K562 (cell line): ENCODE measurements around the gene MATN1. TPM values are rescaled to one million over a fixed set of nuclear protein-coding genes. Genes with fewer than 3 reads are reported as not detected.

Experiments used
- ATAC-seq: fragments of 200-7000 bp; cut with Tn5 transposase; 3 replicates; pipeline ENCODE4 v1.9.1; 2020; ENCODE audit warnings: moderate library complexity
- BruUV-seq: library from RNA; stranded (reverse); fragments of 400-500 nt; replicated peaks from 2 replicates; lab custom pipeline; 2021; lab: Mats Ljungman, UMichigan
- CTCF ChIA-PET: fragments of 300-600 bp; formaldehyde crosslinking; extraction: SDS; loops from one replicate; lab custom pipeline; 2021; ENCODE audit warnings: low intra/inter-chr PET ratio; lab: Yijun Ruan, JAX
- POLR2A ChIA-PET: fragments of 300-600, 350-650 bp; sonication (Branson Sonifier 250); formaldehyde crosslinking; extraction: SDS; loops from one replicate; lab custom pipeline; 2021; ENCODE audit warnings: antibody characterized with exemption, inconsistent platforms; lab: Yijun Ruan, JAX
- DNase-seq, 4 experiments: peaks; one replicate each; pipeline versions ENCODE4 v3.0.0 to v3.0.0-alpha.2; 2011 to 2018; ENCODE audit warnings: low spot score in 3 of 4, mixed read lengths in 3 of 4; ENCODE audit errors: extremely low read depth in 1 of 4
- FAIRE-seq: peaks from 2 replicates; lab custom pipeline; 2011; peaks lifted over from hg19 to GRCh38; lab: Jason Lieb, UNC
- H2AFZ ChIP-seq: 2 replicates; pipeline ENCODE4 v1.6.0; 2011; ENCODE audit warnings: low read depth, low read length, control low read depth, inconsistent platforms
- H3K27ac ChIP-seq: fragments of 200-600 bp; 3 replicates; pipeline ENCODE4 v1.8.0; 2011; ENCODE audit warnings: low read depth, mild to moderate bottlenecking, control low read depth, inconsistent platforms, low read length, moderate library complexity, mixed read lengths; ENCODE audit errors: extremely low read depth
- H3K27me3 ChIP-seq, 2 experiments: fragments of 300-600 bp in 1 of 2; 2 replicates in 1 of 2; 3 replicates in 1 of 2; pipeline versions ENCODE4 v1.6.0 to v1.8.0; 2011; ENCODE audit warnings: inconsistent platforms in 2 of 2, low read length in 2 of 2, mild to moderate bottlenecking in 1 of 2, mixed read lengths in 1 of 2, moderate library complexity in 1 of 2; ENCODE audit not compliant: control insufficient read depth in 2 of 2, insufficient read depth in 2 of 2
- H3K36me3 ChIP-seq: fragments of 300-600 bp; 3 replicates; pipeline ENCODE4 v1.8.0; 2011; ENCODE audit warnings: mild to moderate bottlenecking, low read length, inconsistent platforms; ENCODE audit not compliant: control insufficient read depth, insufficient read depth
- H3K4me1 ChIP-seq, 2 experiments: fragments of 200-600 bp in 1 of 2; replicated peaks in 1 of 2; 2 replicates in 1 of 2; 3 replicates in 1 of 2; pipeline versions ENCODE4 v1.5.1 to v1.8.0; 2011; ENCODE audit warnings: inconsistent platforms in 2 of 2, low read length in 2 of 2, mild to moderate bottlenecking in 1 of 2, mixed read lengths in 1 of 2, moderate library complexity in 1 of 2; ENCODE audit not compliant: control insufficient read depth in 2 of 2, insufficient read depth in 2 of 2
- H3K4me2 ChIP-seq: 2 replicates; pipeline ENCODE4 v1.6.1; 2011; ENCODE audit warnings: low read length, control low read depth, inconsistent platforms, mixed read lengths; ENCODE audit not compliant: insufficient read depth
- H3K4me3 ChIP-seq: fragments of 200-600 bp; sonication (generic), shearing (Covaris generic); 2 replicates; pipeline ENCODE4 v1.5.1; 2016; ENCODE audit warnings: control low read depth, inconsistent platforms
- H3K79me2 ChIP-seq: fragments of 200-600 bp; 3 replicates; pipeline ENCODE4 v1.8.0; 2011; ENCODE audit warnings: low read length, inconsistent platforms; ENCODE audit not compliant: control insufficient read depth, insufficient read depth
- H3K9ac ChIP-seq, 2 experiments: 2 replicates each; pipeline versions ENCODE4 v1.6.0 to v1.6.1; 2011; ENCODE audit warnings: low read depth in 2 of 2, low read length in 2 of 2, control low read depth in 1 of 2, inconsistent platforms in 1 of 2, mild to moderate bottlenecking in 1 of 2, mixed read lengths in 1 of 2; ENCODE audit not compliant: insufficient read depth in 1 of 2
- H3K9me1 ChIP-seq: one replicate; pipeline ENCODE4 v1.6.0; 2011; ENCODE audit warnings: inconsistent platforms, mild to moderate bottlenecking, low read length, moderate library complexity; ENCODE audit not compliant: control insufficient read depth, insufficient read depth
- H3K9me3 ChIP-seq: replicated peaks from 2 replicates; pipeline ENCODE4 v1.5.1; 2011; ENCODE audit warnings: low read depth, low read length, inconsistent platforms; ENCODE audit not compliant: control insufficient read depth, insufficient read depth
- H4K20me1 ChIP-seq: replicated peaks from 2 replicates; pipeline ENCODE4 v1.6.1; 2011; ENCODE audit warnings: low read length, inconsistent platforms, mixed read lengths; ENCODE audit not compliant: control insufficient read depth, insufficient read depth
- ARHGAP35 ChIP-seq: fragments of 450-650 bp; IDR thresholded peaks from 2 replicates; pipeline ENCODE4 v1.6.1; 2018; ENCODE audit not compliant: partially characterized antibody
- ARID2 ChIP-seq: fragments of 450-650 bp; IDR thresholded peaks from 2 replicates; pipeline ENCODE4 v1.6.1; 2017; ENCODE audit warnings: antibody characterized with exemption, mild to moderate bottlenecking
- CREM ChIP-seq: IDR thresholded peaks from 2 replicates; pipeline ENCODE4 v1.6.1; 2014; ENCODE audit warnings: antibody characterized with exemption, low read depth
- CUX1 ChIP-seq: fragments of 200-800 bp; sonication (Bioruptor generic); IDR thresholded peaks from 2 replicates; pipeline ENCODE4 v1.6.1; 2016; ENCODE audit warnings: missing genetic modification characterization, missing compliant biosample characterization
- EHMT2 ChIP-seq: fragments of 450-650 bp; IDR thresholded peaks from 2 replicates; pipeline ENCODE4 v1.6.1; 2018; ENCODE audit warnings: antibody characterized with exemption
- HDAC3 ChIP-seq: fragments of 450-650 bp; IDR thresholded peaks from 2 replicates; pipeline ENCODE4 v1.6.1; 2018; ENCODE audit warnings: borderline replicate concordance, mild to moderate bottlenecking, moderate library complexity; ENCODE audit not compliant: partially characterized antibody
- MEF2A ChIP-seq: IDR thresholded peaks from 2 replicates; pipeline ENCODE4 v1.6.1; 2011; ENCODE audit warnings: low read depth, mild to moderate bottlenecking, low read length, moderate library complexity; ENCODE audit not compliant: control insufficient read depth
- PRPF4 ChIP-seq: fragments of 200-400 bp; formaldehyde crosslinking; IDR thresholded peaks from one replicate; pipeline ENCODE4 v1.6.1; 2017; ENCODE audit warnings: low read length, low read depth, mild to moderate bottlenecking; ENCODE audit not compliant: insufficient read depth, poor library complexity, severe bottlenecking
- TARDBP ChIP-seq: fragments of 450-650 bp; IDR thresholded peaks from 2 replicates; pipeline ENCODE4 v1.6.1; 2016
- TEAD2 ChIP-seq: fragments of 450-650 bp; IDR thresholded peaks from 2 replicates; pipeline ENCODE4 v1.6.1; 2016; ENCODE audit warnings: missing genetic modification characterization, control low read depth, missing compliant biosample characterization
- TRIM28 ChIP-seq: fragments of 450-650 bp; IDR thresholded peaks from 2 replicates; pipeline ENCODE4 v1.6.1; 2017
- TSC22D4 ChIP-seq: fragments of 450-650 bp; IDR thresholded peaks from 2 replicates; pipeline ENCODE4 v1.6.1; 2016; ENCODE audit warnings: missing genetic modification characterization, missing biosample characterization, control low read depth
- USF1 ChIP-seq: sonication (generic); formaldehyde crosslinking; IDR thresholded peaks from 2 replicates; pipeline ENCODE4 v1.9.0; 2022; ENCODE audit warnings: mild to moderate bottlenecking, missing genetic modification reagents
- WGBS: fragments of 100-300 bp; shearing (Covaris generic); methylation state at CpG from one replicate; pipeline ENCODE4 v1.1.6; 2016; ENCODE audit warnings: low coverage, mixed read lengths; ENCODE audit not compliant: insufficient coverage; ENCODE audit errors: missing lambda C conversion rate; 5-methylcytosine and 5-hydroxymethylcytosine counted together
- in situ Hi-C: fragments of 300-500 bp; cut with MboI; formaldehyde crosslinking; loops from 4 replicates; pipeline ENCODE4 v1.15.0; 2018; ENCODE audit warnings: inconsistent platforms, mixed read lengths
- intact Hi-C: fragments of 100-400 bp; cut with micrococcal nuclease; formaldehyde crosslinking; loops from 2 replicates; pipeline ENCODE4 v1.14.2; 2022
- polyA plus RNA-seq, 8 experiments: library from polyadenylated mRNA; depleted of rRNA in 4 of 8; stranded (reverse) in 5 of 8; unstranded in 3 of 8; fragments of >200 nt; fragmentation: Nextera tagmentation in 2 of 8; fragmentation: Illumina TruSeq in 1 of 8; extraction: Ambion mirVana in 2 of 8; extraction: Trizol in 1 of 8; gene quantifications; 2 replicates each; pipeline versions ENCODE4 v1.2.1 to v1.2.3, GENCODE V29; 2011 to 2014; ENCODE audit warnings: inconsistent platforms in 1 of 8, missing spikeins in 1 of 8
- total RNA-seq, 7 experiments: library from RNA; depleted of rRNA in 6 of 7; stranded (reverse); fragments of >200 nt in 6 of 7; fragmentation: Illumina TruSeq in 2 of 7; extraction: Trizol in 2 of 7; gene quantifications; 2 replicates each; pipeline versions ENCODE4 v1.2.1 to v1.2.3, GENCODE V29; 2011 to 2021; ENCODE audit warnings: low replicate concordance in 1 of 7
- TF ChIP-seq, protein P1 (sequence below): sonication (generic); formaldehyde crosslinking; IDR thresholded peaks from 2 replicates; pipeline ENCODE4 v1.8.0; 2022; ENCODE audit warnings: mild to moderate bottlenecking, missing genetic modification reagents
- TF ChIP-seq, protein P2 (sequence below): fragments of 450-650 bp; formaldehyde crosslinking; conservative IDR thresholded peaks from 2 replicates; pipeline ENCODE4 v1.4.0; 2022; ENCODE audit warnings: mild to moderate bottlenecking, missing genetic modification characterization

The MATN1 gene
- total and polyA plus RNA-seq, 9 of the 15 experiments (the other 6 are each of a cell fraction or from before 2014, with no cell fraction given) = 0.10 to 2.3 (median 1.2) TPM

GRCh38 chr1:30734106-30734505 is 10.7 kb upstream of the MATN1 start (continued):
- TF ChIP-seq ARHGAP35 (no peak), TEAD2 (no peak), USF1 (peak; percentile 61), HDAC3 (no peak)

DNA sequence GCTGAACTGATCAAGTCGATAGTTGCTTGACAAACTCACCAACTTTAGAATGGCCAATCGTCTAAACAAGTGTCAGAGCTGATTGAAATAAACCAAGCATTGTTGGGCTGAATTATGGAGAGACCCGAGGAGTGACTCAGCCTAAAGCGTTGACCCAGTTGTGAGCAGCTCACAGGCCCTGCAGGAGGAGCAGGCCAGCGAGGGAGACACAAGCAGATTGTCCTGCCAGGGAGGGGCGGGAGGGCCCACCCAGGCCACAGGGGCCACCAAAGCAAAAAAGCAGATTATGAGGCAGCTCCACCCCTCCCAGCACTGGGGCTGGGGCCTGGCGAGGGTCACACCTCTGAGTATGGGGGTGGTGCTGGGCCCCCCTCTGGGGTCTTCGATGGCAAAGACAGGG is 10.1 kb upstream of the MATN1 start:
- peak; percentile 55 to 70 (median 60) for DNase-seq
- ChIA-PET POLR2A (interaction anchor here (0.9 to 4.7 kb wide), 6 partner anchors 9 to 45 kb away, joined by 3 to 51 read pairs (median 6); no protein-coding TSS in a partner anchor), CTCF (no interaction called here)
- peaks cover 48 to 64% of the 10 kb centered on the region in 2 experiments for H3K4me1 ChIP-seq
- intact Hi-C loops = no loop called here
- peak overlapping the region in 1 of 2 experiments; percentile 17; a peak in 1 of 4 replicates for H3K9ac ChIP-seq
- H3K9me3 ChIP-seq = peaks cover 4% of the 10 kb centered on the region
- ATAC-seq = peak; percentile 39
- H4K20me1 ChIP-seq = no peaks in the 10 kb centered on the region
- WGBS = 40% methylated on average over 8 of the region's 8 CpGs
- no peak overlapping the region for H3K4me2 ChIP-seq
- no peaks in the 10 kb centered on the region for H3K9me1 ChIP-seq
- H3K27me3 ChIP-seq = no peaks in the 10 kb centered on the region
- no peak for FAIRE-seq
- no TSS peak for BruUV-seq
- in situ Hi-C loops = no loop called here
- no peak overlapping the region for H3K4me3 ChIP-seq
- H3K36me3 ChIP-seq = peaks cover 7% of the 10 kb centered on the region; the same call in 2 of the 3 replicates
- H3K79me2 ChIP-seq = no peaks in the 10 kb centered on the region
- H3K27ac ChIP-seq = no peak overlapping the region
- H2AFZ ChIP-seq = no peak overlapping the region
- TF ChIP-seq CUX1 (CRISPR knock-in tag) (no peak), ARID2 (no peak), PRPF4 (no peak), TSC22D4 (tag) (no peak), CREM (no peak), TARDBP (no peak), MEF2A (no peak), TRIM28 (no peak), EHMT2 (no peak)
- TF ChIP-seq, protein P1, sequence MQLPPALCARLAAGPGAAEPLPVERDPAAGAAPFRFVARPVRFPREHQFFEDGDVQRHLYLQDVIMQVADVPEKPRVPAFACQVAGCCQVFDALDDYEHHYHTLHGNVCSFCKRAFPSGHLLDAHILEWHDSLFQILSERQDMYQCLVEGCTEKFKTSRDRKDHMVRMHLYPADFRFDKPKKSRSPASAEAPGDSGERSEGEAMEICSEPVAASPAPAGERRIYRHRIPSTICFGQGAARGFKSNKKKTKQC (CRISPR knock-in tag) = no peak
- TF ChIP-seq, protein P2, sequence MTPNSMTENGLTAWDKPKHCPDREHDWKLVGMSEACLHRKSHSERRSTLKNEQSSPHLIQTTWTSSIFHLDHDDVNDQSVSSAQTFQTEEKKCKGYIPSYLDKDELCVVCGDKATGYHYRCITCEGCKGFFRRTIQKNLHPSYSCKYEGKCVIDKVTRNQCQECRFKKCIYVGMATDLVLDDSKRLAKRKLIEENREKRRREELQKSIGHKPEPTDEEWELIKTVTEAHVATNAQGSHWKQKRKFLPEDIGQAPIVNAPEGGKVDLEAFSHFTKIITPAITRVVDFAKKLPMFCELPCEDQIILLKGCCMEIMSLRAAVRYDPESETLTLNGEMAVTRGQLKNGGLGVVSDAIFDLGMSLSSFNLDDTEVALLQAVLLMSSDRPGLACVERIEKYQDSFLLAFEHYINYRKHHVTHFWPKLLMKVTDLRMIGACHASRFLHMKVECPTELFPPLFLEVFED = no peak
